Breast epithelium (tissue), 3 donors: ENCODE measurements around the gene CDH13.

Experiments used
- POLR2AphosphoS5 ChIP-seq, 3 donors: sonication (generic); formaldehyde crosslinking; IDR thresholded peaks; one replicate each; pipeline ENCODE4 v1.6.1; 2017; ENCODE audit warnings: antibody characterized with exemption in 3 of 3
- TF ChIP-seq, protein P1 (sequence below), 3 donors: fragments of 450-650 bp; IDR thresholded peaks; one replicate each; pipeline ENCODE4 v1.5.1; 2016 to 2017; ENCODE audit warnings: antibody characterized with exemption in 3 of 3, mild to moderate bottlenecking in 3 of 3, moderate library complexity in 3 of 3

- TF ChIP-seq, protein P1, sequence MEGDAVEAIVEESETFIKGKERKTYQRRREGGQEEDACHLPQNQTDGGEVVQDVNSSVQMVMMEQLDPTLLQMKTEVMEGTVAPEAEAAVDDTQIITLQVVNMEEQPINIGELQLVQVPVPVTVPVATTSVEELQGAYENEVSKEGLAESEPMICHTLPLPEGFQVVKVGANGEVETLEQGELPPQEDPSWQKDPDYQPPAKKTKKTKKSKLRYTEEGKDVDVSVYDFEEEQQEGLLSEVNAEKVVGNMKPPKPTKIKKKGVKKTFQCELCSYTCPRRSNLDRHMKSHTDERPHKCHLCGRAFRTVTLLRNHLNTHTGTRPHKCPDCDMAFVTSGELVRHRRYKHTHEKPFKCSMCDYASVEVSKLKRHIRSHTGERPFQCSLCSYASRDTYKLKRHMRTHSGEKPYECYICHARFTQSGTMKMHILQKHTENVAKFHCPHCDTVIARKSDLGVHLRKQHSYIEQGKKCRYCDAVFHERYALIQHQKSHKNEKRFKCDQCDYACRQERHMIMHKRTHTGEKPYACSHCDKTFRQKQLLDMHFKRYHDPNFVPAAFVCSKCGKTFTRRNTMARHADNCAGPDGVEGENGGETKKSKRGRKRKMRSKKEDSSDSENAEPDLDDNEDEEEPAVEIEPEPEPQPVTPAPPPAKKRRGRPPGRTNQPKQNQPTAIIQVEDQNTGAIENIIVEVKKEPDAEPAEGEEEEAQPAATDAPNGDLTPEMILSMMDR (IDR thresholded peaks at IDR 0.05) = no peak
- no peak for TF ChIP-seq POLR2AphosphoS5 (IDR thresholded peaks at IDR 0.05)
Observed at GRCh38 chr16:83298541-83298940, 671.8 kb downstream of the CDH13 start.
